Body of pancreas (tissue), 4 donors: ENCODE results near the gene NDUFB2. TPM values are rescaled to one million over a fixed set of nuclear protein-coding genes. Genes with fewer than 3 reads are reported as not detected.
"Not testable (repeated sequence)": the region's sequence is repeated elsewhere in the genome, so short reads cannot be mapped to it uniquely, and the experiment has no call there.

Experiments used
- ATAC-seq: fragments of 150-250 bp; one replicate; pipeline ENCODE4 v1.9.1; 2016
- DNase-seq, 4 donors: peaks; one replicate each; pipeline ENCODE4 v3.0.0-alpha.2; 2019
- H3K27ac ChIP-seq, 4 donors: fragments of 200-600 bp; sonication (generic); 1 replicate in 3 of 4; 2 replicates in 1 of 4; pipeline versions ENCODE4 v1.5.1 to v1.6.1; 2016 to 2019; ENCODE audit warnings: mild to moderate bottlenecking in 1 of 4, mixed read lengths in 1 of 4, moderate library complexity in 1 of 4
- H3K27me3 ChIP-seq, 2 donors: fragments of 200-600 bp; sonication (generic); one replicate each; pipeline ENCODE4 v1.6.0; 2016; ENCODE audit warnings: mild to moderate bottlenecking in 1 of 2
- H3K36me3 ChIP-seq, 2 donors: fragments of 200-600 bp; sonication (generic); replicated peaks in 1 of 2; 2 replicates each; pipeline ENCODE4 v1.5.1; 2016; ENCODE audit warnings: low read depth in 2 of 2; ENCODE audit not compliant: insufficient read depth in 1 of 2
- H3K4me1 ChIP-seq: fragments of 200-600 bp; sonication (generic); one replicate; pipeline ENCODE4 v1.6.0; 2016
- H3K4me3 ChIP-seq, 2 donors: fragments of 200-600 bp; sonication (generic); 1 replicate in 1 of 2; 2 replicates in 1 of 2; pipeline ENCODE4 v1.5.1; 2016 to 2019
- H3K9me3 ChIP-seq, 3 donors: fragments of 200-600 bp; sonication (generic); 1 replicate in 2 of 3; 2 replicates in 1 of 3; pipeline ENCODE4 v1.5.1; 2016
- CTCF ChIP-seq, 7 experiments: fragments of 450-650 bp in 4 of 7; fragments of 200-600 bp in 3 of 7; sonication (generic) in 3 of 7; IDR thresholded peaks; one replicate each; pipeline ENCODE4 v1.5.1; 2016 to 2019; ENCODE audit warnings: antibody characterized with exemption in 7 of 7
- POLR2A ChIP-seq, 3 donors: fragments of 450-650 bp; IDR thresholded peaks; one replicate each; pipeline ENCODE4 v1.6.1; 2016; ENCODE audit warnings: antibody characterized with exemption in 3 of 3, mild to moderate bottlenecking in 2 of 3
- WGBS, 2 donors: methylation state at CpG; one replicate each; pipeline ENCODE4 v1.1.5; 2017; 5-methylcytosine and 5-hydroxymethylcytosine counted together
- intact Hi-C: fragments of 100-400 bp; cut with DNase I; formaldehyde crosslinking; loops from one replicate; pipeline ENCODE4 v1.15.1; 2023
- total RNA-seq, 2 donors: library from RNA; depleted of rRNA; stranded (reverse); fragments of >200 nt; gene quantifications; one replicate each; pipeline ENCODE4 v1.1.0, GENCODE V29; 2016

The NDUFB2 gene
- total RNA-seq, 2 donors from 2014 or later: 61.0 to 140 TPM

- H3K4me1 ChIP-seq: peaks cover 25% of the 10 kb centered on the region
- WGBS, 2 donors: 33 to 45% methylated on average over 4 to 5 of the region's 5 CpGs
- intact Hi-C loops: no loop called here
- H3K27me3 ChIP-seq: no peaks in the 10 kb centered on the region
- no peak for TF ChIP-seq CTCF (IDR thresholded peaks at IDR 0.05)
- TF ChIP-seq POLR2A (IDR thresholded peaks at IDR 0.05): no peak
- no peak for ATAC-seq
- no peaks in the 10 kb centered on the region for H3K9me3 ChIP-seq
- H3K36me3 ChIP-seq: no peaks in the 10 kb centered on the region
- peak overlapping the region in 3 of 4 donors; percentile 64 to 89 (median 88) for H3K27ac ChIP-seq
- peak; percentile 31 to 60 (median 48) for DNase-seq
- H3K4me3 ChIP-seq: no peak overlapping the region
These were observed 22.1 kb upstream of the NDUFB2 start for GRCh38 chr7:140674356-140674800.

GRCh38 chr7:140674899-140675701, 21.4 kb upstream of the NDUFB2 start:
- H3K4me3 ChIP-seq: no peak overlapping the region
- ATAC-seq: no peak
- no peaks in the 10 kb centered on the region for H3K27me3 ChIP-seq
- TF ChIP-seq POLR2A (IDR thresholded peaks at IDR 0.05) (no peak), CTCF (IDR thresholded peaks at IDR 0.05) (peak in 5 of 7 experiments; percentile 5 to 35 (median 21))
- 66 to 72% methylated on average over 8 of the region's 8 CpGs for WGBS, 2 donors
- intact Hi-C loops: no loop called here
- H3K36me3 ChIP-seq: no peaks in the 10 kb centered on the region
- H3K27ac ChIP-seq: no peak overlapping the region
- no peaks in the 10 kb centered on the region for H3K9me3 ChIP-seq
- peak in 3 of 4 donors; percentile 19 to 49 (median 22) for DNase-seq
- peaks cover 25% of the 10 kb centered on the region for H3K4me1 ChIP-seq

DNA sequence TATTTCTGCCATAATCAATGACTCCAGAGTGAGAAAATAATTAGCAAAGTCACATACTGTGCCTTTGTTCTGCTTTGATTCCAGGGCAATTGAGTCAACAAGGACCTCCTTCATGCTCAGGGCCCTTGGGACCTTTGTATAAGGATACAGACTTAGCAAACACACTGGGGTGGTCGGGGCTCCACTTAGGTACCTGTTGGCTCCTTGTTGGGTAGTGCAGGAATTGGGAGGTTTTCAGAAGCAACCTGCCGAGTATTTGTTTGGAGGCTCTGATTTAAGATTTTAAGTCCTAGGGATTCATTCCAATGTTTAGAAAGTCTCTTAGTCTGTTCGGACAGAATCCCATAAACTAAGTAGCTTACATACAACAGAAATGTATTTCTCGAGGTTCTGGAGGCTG, 20.8 kb upstream of the NDUFB2 start:
- no peak for ATAC-seq
- no peak for DNase-seq
- no peaks in the 10 kb centered on the region for H3K9me3 ChIP-seq
- no peak overlapping the region for H3K4me3 ChIP-seq
- H3K27me3 ChIP-seq: no peaks in the 10 kb centered on the region
- H3K4me1 ChIP-seq: peaks cover 25% of the 10 kb centered on the region
- TF ChIP-seq POLR2A (IDR thresholded peaks at IDR 0.05) (no peak), CTCF (IDR thresholded peaks at IDR 0.05) (no peak)
- intact Hi-C loops: no loop called here
- no peak overlapping the region for H3K27ac ChIP-seq
- WGBS, 2 donors: 81 to 89% methylated on average over 4 of the region's 4 CpGs
- peaks cover 0 to 1% of the 10 kb centered on the region in 2 donors for H3K36me3 ChIP-seq

GRCh38 chr7:140676306-140676705, 20.2 kb upstream of the NDUFB2 start:
- DNase-seq (no peak), ATAC-seq (no peak)
- TF ChIP-seq CTCF (IDR thresholded peaks at IDR 0.05): no peak
- TF ChIP-seq POLR2A (IDR thresholded peaks at IDR 0.05): no peak
- WGBS, 2 donors: 76 to 82% methylated on average over 3 of the region's 3 CpGs
- H3K4me1 ChIP-seq: peaks cover 25% of the 10 kb centered on the region
- H3K27ac ChIP-seq: no peak overlapping the region
- H3K4me3 ChIP-seq: no peak overlapping the region
- peaks cover 0 to 3% of the 10 kb centered on the region in 2 donors for H3K36me3 ChIP-seq
- no peaks in the 10 kb centered on the region for H3K27me3 ChIP-seq
- no peaks in the 10 kb centered on the region for H3K9me3 ChIP-seq
- intact Hi-C loops: no loop called here

DNA sequence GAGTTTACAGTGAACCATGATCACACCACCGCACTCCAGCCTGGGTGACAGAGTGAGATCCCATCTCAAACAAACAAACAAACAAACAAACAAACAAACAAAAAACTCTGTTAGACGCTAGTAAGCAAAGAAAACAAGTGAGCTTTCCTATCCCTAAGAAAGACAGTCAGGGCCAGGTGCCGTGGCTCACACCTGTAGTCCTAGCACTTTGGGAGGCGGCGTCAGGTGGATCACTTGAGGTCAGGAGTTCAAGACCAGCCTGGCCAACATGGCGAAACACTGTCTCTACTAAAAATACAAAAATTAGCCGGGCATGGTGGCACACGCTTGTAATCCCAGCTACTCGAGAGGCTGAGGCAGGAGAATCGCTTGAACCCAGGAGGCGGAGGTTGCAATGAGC, 19.6 kb upstream of the NDUFB2 start:
- H3K36me3 ChIP-seq, H3K9me3 ChIP-seq, DNase-seq, H3K27ac ChIP-seq, H3K4me3 ChIP-seq, ATAC-seq, intact Hi-C loops, H3K27me3 ChIP-seq: not testable (repeated sequence)
- peaks cover 24% of the 10 kb centered on the region for H3K4me1 ChIP-seq
- 91 to 94% methylated on average over 11 of the region's 11 CpGs for WGBS, 2 donors
